ENCODE data around the gene SRRM5.

SRRM5 gene

GRCh38 chr19:43606569-43607229 lies 5.2 kb upstream of the SRRM5 start:
- H3K4me2 ChIP-seq (ENCODE audit: low read depth, low read length): no peak overlapping the region
- no peak overlapping the region for H3K27ac ChIP-seq (ENCODE audit: low read length)
- no peak overlapping the region for H3K4me3 ChIP-seq (ENCODE audit: low read length)
- DNase-seq: no peak
- H3K9ac ChIP-seq (ENCODE audit: low read length): no peak overlapping the region
- no peaks in the 10 kb centered on the region for H3K9me2 ChIP-seq (replicated peaks; ENCODE audit: insufficient read depth, low read length)
- no peaks in the 10 kb centered on the region for H3F3A ChIP-seq (ENCODE audit: insufficient read depth, low read length)
- H3K9me3 ChIP-seq (replicated peaks; ENCODE audit: insufficient read depth, low read length): no peaks in the 10 kb centered on the region
- H3K36me3 ChIP-seq (replicated peaks; ENCODE audit: insufficient read depth, low read length): no peaks in the 10 kb centered on the region
- H2AFZ ChIP-seq (ENCODE audit: low read length): no peak overlapping the region
- TF ChIP-seq EZH2 (optimal IDR thresholded peaks at IDR 0.05; ENCODE audit: low read depth, low read length) (no peak), CTCF (IDR thresholded peaks at IDR 0.05; ENCODE audit: low read length) (no peak), EZH2phosphoT487 (IDR thresholded peaks at IDR 0.05; ENCODE audit: low read length) (no peak)
- no peaks in the 10 kb centered on the region for H3K4me1 ChIP-seq (ENCODE audit: low read length)
- no peaks in the 10 kb centered on the region for H3K27me3 ChIP-seq (replicated peaks; ENCODE audit: insufficient read depth, low read length)
- H4K20me1 ChIP-seq (ENCODE audit: insufficient read depth, low read length): no peaks in the 10 kb centered on the region
- H3K79me2 ChIP-seq (ENCODE audit: low read length): peaks cover 5% of the 10 kb centered on the region; the same call in 1 of the 2 replicates

- Histone ChIP-seq H3K36me3 (replicated peaks; ENCODE audit: insufficient read depth, low read length) (no peaks in the 10 kb centered on the region), H3K27ac (ENCODE audit: low read length) (no peak overlapping the region), H3K27me3 (replicated peaks; ENCODE audit: insufficient read depth, low read length) (no peaks in the 10 kb centered on the region), H3K9me2 (replicated peaks; ENCODE audit: insufficient read depth, low read length) (no peaks in the 10 kb centered on the region), H3K9me3 (replicated peaks; ENCODE audit: insufficient read depth, low read length) (no peaks in the 10 kb centered on the region), H3K4me2 (ENCODE audit: low read depth, low read length) (no peak overlapping the region), H3K79me2 (ENCODE audit: low read length) (peaks cover 9% of the 10 kb centered on the region; the same call in 1 of the 2 replicates), H3K9ac (ENCODE audit: low read length) (no peak overlapping the region), H3F3A (ENCODE audit: insufficient read depth, low read length) (no peaks in the 10 kb centered on the region), H4K20me1 (ENCODE audit: insufficient read depth, low read length) (no peaks in the 10 kb centered on the region), H3K4me1 (ENCODE audit: low read length) (no peaks in the 10 kb centered on the region), H2AFZ (ENCODE audit: low read length) (no peak overlapping the region), H3K4me3 (ENCODE audit: low read length) (no peak overlapping the region)
- no peak for TF ChIP-seq EZH2 (optimal IDR thresholded peaks at IDR 0.05; ENCODE audit: low read depth, low read length)
- TF ChIP-seq EZH2phosphoT487 (IDR thresholded peaks at IDR 0.05; ENCODE audit: low read length): no peak
- TF ChIP-seq CTCF (IDR thresholded peaks at IDR 0.05; ENCODE audit: low read length): no peak
- no peak for DNase-seq
Measured at GRCh38 chr19:43607238-43608205, 4.4 kb upstream of the SRRM5 start.

- Histone ChIP-seq H3K27ac (ENCODE audit: low read length) (no peak overlapping the region), H3K79me2 (ENCODE audit: low read length) (peaks cover 15% of the 10 kb centered on the region; the same call in 1 of the 2 replicates), H3F3A (ENCODE audit: insufficient read depth, low read length) (0 out of 2 replicates have a peak, but pooled peaks cover 5% of the 10 kb centered on the region), H4K20me1 (ENCODE audit: insufficient read depth, low read length) (no peaks in the 10 kb centered on the region), H2AFZ (ENCODE audit: low read length) (no peak overlapping the region), H3K27me3 (replicated peaks; ENCODE audit: insufficient read depth, low read length) (no peaks in the 10 kb centered on the region), H3K4me2 (ENCODE audit: low read depth, low read length) (no peak overlapping the region), H3K9me2 (replicated peaks; ENCODE audit: insufficient read depth, low read length) (no peaks in the 10 kb centered on the region), H3K9me3 (replicated peaks; ENCODE audit: insufficient read depth, low read length) (no peaks in the 10 kb centered on the region), H3K9ac (ENCODE audit: low read length) (no peak overlapping the region), H3K4me1 (ENCODE audit: low read length) (no peaks in the 10 kb centered on the region), H3K4me3 (ENCODE audit: low read length) (no peak overlapping the region), H3K36me3 (replicated peaks; ENCODE audit: insufficient read depth, low read length) (no peaks in the 10 kb centered on the region)
- DNase-seq: no peak
- no peak for TF ChIP-seq EZH2phosphoT487 (IDR thresholded peaks at IDR 0.05; ENCODE audit: low read length)
- no peak for TF ChIP-seq CTCF (IDR thresholded peaks at IDR 0.05; ENCODE audit: low read length)
- TF ChIP-seq EZH2 (optimal IDR thresholded peaks at IDR 0.05; ENCODE audit: low read depth, low read length): no peak
Measured at GRCh38 chr19:43609872-43610271, 2.0 kb upstream of the SRRM5 start.

Data from MM.1S (cell line).